H1 (cell line): ENCODE measurements around the gene SLC35F5. TPM values are rescaled to one million over a fixed set of nuclear protein-coding genes. Genes with fewer than 3 reads are reported as not detected.
A peak's percentile ranks its signal among the peaks of the same experiment; 100 is the strongest.

Experiments
- CBX5 ChIP-seq: fragments of 300-800, 300-1000 bp; sonication (generic); IDR thresholded peaks from 2 replicates; pipeline ENCODE4 v1.7.1; 2016; ENCODE audit warnings: antibody characterized with exemption, low read length, low read depth
- CREB1 ChIP-seq: IDR thresholded peaks from 2 replicates; pipeline ENCODE4 v1.6.1; 2012; ENCODE audit warnings: inconsistent platforms
- HDAC6 ChIP-seq: IDR thresholded peaks from one replicate; pipeline ENCODE4 v1.7.1; 2012; ENCODE audit warnings: low read depth, mild to moderate bottlenecking, inconsistent platforms, low read length, moderate library complexity
- JUND ChIP-seq: IDR thresholded peaks from 2 replicates; pipeline ENCODE4 v1.6.1; 2011; ENCODE audit warnings: mild to moderate bottlenecking, improper control_type of control experiment, low read length
- POLR2AphosphoS5 ChIP-seq: IDR thresholded peaks from 2 replicates; pipeline ENCODE4 v1.6.1; 2011; ENCODE audit warnings: low read depth, low read length
- RAD21 ChIP-seq, 2 experiments: IDR thresholded peaks in 1 of 2; conservative IDR thresholded peaks in 1 of 2; 2 replicates each; pipeline ENCODE4 v1.6.1; 2011; ENCODE audit warnings: low read depth in 2 of 2, low read length in 2 of 2, improper control_type of control experiment in 1 of 2, inconsistent platforms in 1 of 2, mild to moderate bottlenecking in 1 of 2, moderate library complexity in 1 of 2
- RXRA ChIP-seq: IDR thresholded peaks from 2 replicates; pipeline ENCODE4 v1.6.1; 2011; ENCODE audit warnings: low read depth, mild to moderate bottlenecking, low read length, moderate library complexity; ENCODE audit not compliant: insufficient read depth
- YY1 ChIP-seq: IDR thresholded peaks from 2 replicates; pipeline ENCODE4 v1.6.1; 2011; ENCODE audit warnings: low read depth, mild to moderate bottlenecking, low read length
- polyA plus RNA-seq, 7 experiments: library from polyadenylated mRNA; depleted of rRNA in 3 of 7; stranded (reverse) in 5 of 7; unstranded in 2 of 7; fragments of >200 nt in 5 of 7; fragments of 200-250 nt in 2 of 7; gene quantifications; 1 replicate in 5 of 7; 2 replicates in 1 of 7; 4 replicates in 1 of 7; pipeline versions ENCODE4 v1.2.1 to v1.2.3, GENCODE V29; 2011 to 2013; ENCODE audit warnings: missing spikeins in 2 of 7, mixed read lengths in 2 of 7
- total RNA-seq: library from RNA; stranded (reverse); fragmentation: NEBNext Ultra II Directional; extraction: Animal tissue kit (Norgen Biotek cat#: 25700); gene quantifications from 2 replicates; pipeline ENCODE4 v1.2.1, GENCODE V29; 2021
- TF ChIP-seq, protein P1 (sequence below): fragments of 300-600 bp; sonication (generic); IDR thresholded peaks from 2 replicates; pipeline ENCODE4 v1.7.1; 2012; ENCODE audit warnings: low read length, moderate library complexity, mild to moderate bottlenecking, inconsistent platforms; ENCODE audit not compliant: insufficient replicate concordance
- TF ChIP-seq, protein P2 (sequence below): IDR thresholded peaks from 2 replicates; pipeline ENCODE4 v1.6.1; 2012; ENCODE audit warnings: inconsistent platforms

SLC35F5 gene
- total and polyA plus RNA-seq, 2 of the 8 experiments (the other 6 are each of a cell fraction or from before 2014, with no cell fraction given): 11.8 to 22.2 TPM

DNA sequence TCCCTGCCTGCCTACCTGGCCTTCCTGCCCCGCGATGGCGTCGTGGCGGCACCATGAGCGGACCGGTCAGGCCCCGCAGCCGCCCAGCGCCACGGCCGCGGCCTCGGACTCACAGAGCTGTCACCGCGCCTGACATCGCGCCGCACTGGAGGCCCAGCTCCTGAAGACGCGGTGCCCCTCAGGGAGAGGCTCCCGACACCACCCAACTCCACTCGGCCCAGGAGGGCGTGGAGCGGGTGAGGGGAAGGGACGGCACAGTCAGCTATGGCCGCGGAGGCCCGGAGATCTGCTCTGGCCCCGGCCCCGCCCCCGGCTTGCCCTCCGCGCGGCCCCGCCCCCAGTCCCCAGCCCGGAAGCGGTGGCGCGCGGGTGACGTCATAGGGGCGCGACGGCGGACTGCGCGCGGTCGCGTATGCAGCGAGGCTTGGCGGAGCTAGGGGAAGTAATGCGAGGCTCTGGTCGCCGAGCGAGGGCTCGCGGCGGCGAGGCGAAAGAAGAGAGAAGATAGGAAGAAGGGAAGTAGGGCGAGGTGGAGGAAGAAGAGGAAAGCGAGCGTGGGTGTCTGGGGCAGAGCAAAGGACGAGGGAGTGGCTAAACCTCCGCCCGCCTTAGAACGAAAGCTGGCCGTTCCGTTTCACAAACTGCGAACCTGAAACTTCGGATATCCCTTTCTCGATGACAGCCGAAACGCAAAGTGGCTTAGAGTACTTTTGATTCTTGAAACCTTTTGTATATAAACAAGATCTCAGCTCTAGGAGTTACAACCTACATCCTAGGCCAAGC, at the start of gene SLC35F5 (continued):
- peak; percentile 91 for TF ChIP-seq POLR2AphosphoS5
- TF ChIP-seq, protein P1, sequence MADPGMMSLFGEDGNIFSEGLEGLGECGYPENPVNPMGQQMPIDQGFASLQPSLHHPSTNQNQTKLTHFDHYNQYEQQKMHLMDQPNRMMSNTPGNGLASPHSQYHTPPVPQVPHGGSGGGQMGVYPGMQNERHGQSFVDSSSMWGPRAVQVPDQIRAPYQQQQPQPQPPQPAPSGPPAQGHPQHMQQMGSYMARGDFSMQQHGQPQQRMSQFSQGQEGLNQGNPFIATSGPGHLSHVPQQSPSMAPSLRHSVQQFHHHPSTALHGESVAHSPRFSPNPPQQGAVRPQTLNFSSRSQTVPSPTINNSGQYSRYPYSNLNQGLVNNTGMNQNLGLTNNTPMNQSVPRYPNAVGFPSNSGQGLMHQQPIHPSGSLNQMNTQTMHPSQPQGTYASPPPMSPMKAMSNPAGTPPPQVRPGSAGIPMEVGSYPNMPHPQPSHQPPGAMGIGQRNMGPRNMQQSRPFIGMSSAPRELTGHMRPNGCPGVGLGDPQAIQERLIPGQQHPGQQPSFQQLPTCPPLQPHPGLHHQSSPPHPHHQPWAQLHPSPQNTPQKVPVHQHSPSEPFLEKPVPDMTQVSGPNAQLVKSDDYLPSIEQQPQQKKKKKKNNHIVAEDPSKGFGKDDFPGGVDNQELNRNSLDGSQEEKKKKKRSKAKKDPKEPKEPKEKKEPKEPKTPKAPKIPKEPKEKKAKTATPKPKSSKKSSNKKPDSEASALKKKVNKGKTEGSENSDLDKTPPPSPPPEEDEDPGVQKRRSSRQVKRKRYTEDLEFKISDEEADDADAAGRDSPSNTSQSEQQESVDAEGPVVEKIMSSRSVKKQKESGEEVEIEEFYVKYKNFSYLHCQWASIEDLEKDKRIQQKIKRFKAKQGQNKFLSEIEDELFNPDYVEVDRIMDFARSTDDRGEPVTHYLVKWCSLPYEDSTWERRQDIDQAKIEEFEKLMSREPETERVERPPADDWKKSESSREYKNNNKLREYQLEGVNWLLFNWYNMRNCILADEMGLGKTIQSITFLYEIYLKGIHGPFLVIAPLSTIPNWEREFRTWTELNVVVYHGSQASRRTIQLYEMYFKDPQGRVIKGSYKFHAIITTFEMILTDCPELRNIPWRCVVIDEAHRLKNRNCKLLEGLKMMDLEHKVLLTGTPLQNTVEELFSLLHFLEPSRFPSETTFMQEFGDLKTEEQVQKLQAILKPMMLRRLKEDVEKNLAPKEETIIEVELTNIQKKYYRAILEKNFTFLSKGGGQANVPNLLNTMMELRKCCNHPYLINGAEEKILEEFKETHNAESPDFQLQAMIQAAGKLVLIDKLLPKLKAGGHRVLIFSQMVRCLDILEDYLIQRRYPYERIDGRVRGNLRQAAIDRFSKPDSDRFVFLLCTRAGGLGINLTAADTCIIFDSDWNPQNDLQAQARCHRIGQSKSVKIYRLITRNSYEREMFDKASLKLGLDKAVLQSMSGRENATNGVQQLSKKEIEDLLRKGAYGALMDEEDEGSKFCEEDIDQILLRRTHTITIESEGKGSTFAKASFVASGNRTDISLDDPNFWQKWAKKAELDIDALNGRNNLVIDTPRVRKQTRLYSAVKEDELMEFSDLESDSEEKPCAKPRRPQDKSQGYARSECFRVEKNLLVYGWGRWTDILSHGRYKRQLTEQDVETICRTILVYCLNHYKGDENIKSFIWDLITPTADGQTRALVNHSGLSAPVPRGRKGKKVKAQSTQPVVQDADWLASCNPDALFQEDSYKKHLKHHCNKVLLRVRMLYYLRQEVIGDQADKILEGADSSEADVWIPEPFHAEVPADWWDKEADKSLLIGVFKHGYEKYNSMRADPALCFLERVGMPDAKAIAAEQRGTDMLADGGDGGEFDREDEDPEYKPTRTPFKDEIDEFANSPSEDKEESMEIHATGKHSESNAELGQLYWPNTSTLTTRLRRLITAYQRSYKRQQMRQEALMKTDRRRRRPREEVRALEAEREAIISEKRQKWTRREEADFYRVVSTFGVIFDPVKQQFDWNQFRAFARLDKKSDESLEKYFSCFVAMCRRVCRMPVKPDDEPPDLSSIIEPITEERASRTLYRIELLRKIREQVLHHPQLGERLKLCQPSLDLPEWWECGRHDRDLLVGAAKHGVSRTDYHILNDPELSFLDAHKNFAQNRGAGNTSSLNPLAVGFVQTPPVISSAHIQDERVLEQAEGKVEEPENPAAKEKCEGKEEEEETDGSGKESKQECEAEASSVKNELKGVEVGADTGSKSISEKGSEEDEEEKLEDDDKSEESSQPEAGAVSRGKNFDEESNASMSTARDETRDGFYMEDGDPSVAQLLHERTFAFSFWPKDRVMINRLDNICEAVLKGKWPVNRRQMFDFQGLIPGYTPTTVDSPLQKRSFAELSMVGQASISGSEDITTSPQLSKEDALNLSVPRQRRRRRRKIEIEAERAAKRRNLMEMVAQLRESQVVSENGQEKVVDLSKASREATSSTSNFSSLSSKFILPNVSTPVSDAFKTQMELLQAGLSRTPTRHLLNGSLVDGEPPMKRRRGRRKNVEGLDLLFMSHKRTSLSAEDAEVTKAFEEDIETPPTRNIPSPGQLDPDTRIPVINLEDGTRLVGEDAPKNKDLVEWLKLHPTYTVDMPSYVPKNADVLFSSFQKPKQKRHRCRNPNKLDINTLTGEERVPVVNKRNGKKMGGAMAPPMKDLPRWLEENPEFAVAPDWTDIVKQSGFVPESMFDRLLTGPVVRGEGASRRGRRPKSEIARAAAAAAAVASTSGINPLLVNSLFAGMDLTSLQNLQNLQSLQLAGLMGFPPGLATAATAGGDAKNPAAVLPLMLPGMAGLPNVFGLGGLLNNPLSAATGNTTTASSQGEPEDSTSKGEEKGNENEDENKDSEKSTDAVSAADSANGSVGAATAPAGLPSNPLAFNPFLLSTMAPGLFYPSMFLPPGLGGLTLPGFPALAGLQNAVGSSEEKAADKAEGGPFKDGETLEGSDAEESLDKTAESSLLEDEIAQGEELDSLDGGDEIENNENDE: no peak
- TF ChIP-seq YY1: peak; percentile 87
- TF ChIP-seq CREB1: peak; percentile 98
- TF ChIP-seq HDAC6: no peak
- TF ChIP-seq CBX5: no peak
- no peak for TF ChIP-seq RAD21 (IDR thresholded peaks at IDR 0.05 in 1 of 2, conservative IDR thresholded peaks at IDR 0.05 in 1 of 2; ENCODE audit: low read depth in 2 of 2, low read length in 2 of 2)
- no peak for TF ChIP-seq RXRA
- TF ChIP-seq JUND: peak; percentile 90
- TF ChIP-seq, protein P2, sequence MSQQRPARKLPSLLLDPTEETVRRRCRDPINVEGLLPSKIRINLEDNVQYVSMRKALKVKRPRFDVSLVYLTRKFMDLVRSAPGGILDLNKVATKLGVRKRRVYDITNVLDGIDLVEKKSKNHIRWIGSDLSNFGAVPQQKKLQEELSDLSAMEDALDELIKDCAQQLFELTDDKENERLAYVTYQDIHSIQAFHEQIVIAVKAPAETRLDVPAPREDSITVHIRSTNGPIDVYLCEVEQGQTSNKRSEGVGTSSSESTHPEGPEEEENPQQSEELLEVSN: peak; percentile 23; the same call in 1 of the 2 replicates
